A673 (cell line): ENCODE measurements around the gene GLIPR1. TPM values are rescaled to one million over a fixed set of nuclear protein-coding genes. Genes with fewer than 3 reads are reported as not detected.
"Not testable (repeated sequence)": the region's sequence is repeated elsewhere in the genome, so short reads cannot be mapped to it uniquely, and the experiment has no call there.

ENCODE experiments used
- BruUV-seq: library from RNA; stranded (reverse); fragments of 400-500 nt; replicated peaks from 2 replicates; lab custom pipeline; 2021; lab: Mats Ljungman, UMichigan
- CTCF ChIA-PET: fragments of 300-600 bp; sonication (Branson Sonifier 250); formaldehyde crosslinking; loops from one replicate; lab custom pipeline; 2022; ENCODE audit warnings: antibody characterized with exemption; lab: Charles Lee
- POLR2A ChIA-PET: fragments of 300-600 bp; sonication (Branson Sonifier 250); formaldehyde crosslinking; loops from one replicate; lab custom pipeline; 2022; ENCODE audit warnings: antibody characterized with exemption; ENCODE audit not compliant: low non-redundant PET; lab: Charles Lee
- DNase-seq: peaks from one replicate; pipeline ENCODE4 v3.0.0-alpha.2; 2015; ENCODE audit warnings: low spot score
- H3K27ac ChIP-seq: fragments of 200-600 bp; sonication (generic); 2 replicates; pipeline ENCODE4 v1.5.1; 2016; ENCODE audit warnings: mixed run types, low read depth, mild to moderate bottlenecking, mixed read lengths, antibody characterized with exemption, low read length; ENCODE audit not compliant: poor library complexity, severe bottlenecking
- H3K27me3 ChIP-seq: fragments of 200-600 bp; sonication (generic); replicated peaks from 2 replicates; pipeline ENCODE4 v1.6.1; 2017; ENCODE audit warnings: mixed run types, low read depth, mild to moderate bottlenecking, mixed read lengths, antibody characterized with exemption, low read length; ENCODE audit not compliant: insufficient read depth, poor library complexity
- H3K36me3 ChIP-seq: fragments of 200-600 bp; sonication (generic); 2 replicates; pipeline ENCODE4 v1.6.1; 2016; ENCODE audit warnings: mixed run types, mild to moderate bottlenecking, mixed read lengths, antibody characterized with exemption, low read length; ENCODE audit not compliant: insufficient read depth, poor library complexity, severe bottlenecking
- H3K4me1 ChIP-seq: fragments of 200-600 bp; sonication (generic); 2 replicates; pipeline ENCODE4 v1.6.1; 2017; ENCODE audit warnings: mixed run types, mild to moderate bottlenecking, mixed read lengths, antibody characterized with exemption, low read length; ENCODE audit not compliant: insufficient read depth, poor library complexity, severe bottlenecking
- H3K4me3 ChIP-seq: fragments of 200-600 bp; sonication (generic); 2 replicates; pipeline ENCODE4 v1.5.1; 2016; ENCODE audit warnings: low read depth, mixed run types, mild to moderate bottlenecking, mixed read lengths, low read length; ENCODE audit not compliant: poor library complexity, severe bottlenecking
- H3K9me3 ChIP-seq: fragments of 200-600 bp; sonication (generic); 2 replicates; pipeline ENCODE4 v1.6.1; 2016; ENCODE audit warnings: mixed run types, low read depth, mild to moderate bottlenecking, mixed read lengths, antibody characterized with exemption, low read length; ENCODE audit not compliant: poor library complexity, severe bottlenecking
- CTCF ChIP-seq: fragments of 300-800, 200-600 bp; sonication (generic); conservative IDR thresholded peaks from 2 replicates; pipeline ENCODE4 v1.5.1; 2017; ENCODE audit warnings: low read depth, mild to moderate bottlenecking, antibody characterized with exemption, low read length, moderate library complexity, mixed read lengths
- EZH2 ChIP-seq: fragments of 200-600 bp; sonication (generic); IDR thresholded peaks from 2 replicates; pipeline ENCODE4 v1.6.1; 2017; ENCODE audit warnings: borderline replicate concordance, low read depth, mild to moderate bottlenecking, mixed read lengths, antibody characterized with exemption, low read length; ENCODE audit not compliant: poor library complexity, severe bottlenecking
- intact Hi-C: fragments of 100-400 bp; cut with micrococcal nuclease; formaldehyde crosslinking; loops from one replicate; pipeline ENCODE4 v1.10.0; 2022; ENCODE audit not compliant: unreplicated experiment
- total RNA-seq: library from RNA; stranded (reverse); gene quantifications from 2 replicates; pipeline ENCODE4 v1.2.3, GENCODE V29; 2021

The GLIPR1 gene
- total RNA-seq, 1 experiment from 2014 or later, result 19.7 TPM

- no TSS peak for BruUV-seq
- peaks cover 28% of the 10 kb centered on the region for H3K4me1 ChIP-seq
- H3K27me3 ChIP-seq, result no peaks in the 10 kb centered on the region
- ChIA-PET CTCF (no interaction called here), POLR2A (no interaction called here)
- peak overlapping the region; percentile 28 for H3K4me3 ChIP-seq
- no peak for TF ChIP-seq EZH2
- no peak for TF ChIP-seq CTCF
- peak overlapping the region; percentile 65 for H3K27ac ChIP-seq
- H3K9me3 ChIP-seq, result no peaks in the 10 kb centered on the region
- no peak for DNase-seq
- no peaks in the 10 kb centered on the region for H3K36me3 ChIP-seq
- intact Hi-C loops, result loop anchor here (5.0 to 10.0 kb wide), 3 partner anchors 89 to 797 kb away; partner anchors contain the start of genes CAPS2, GLIPR1L1 and GLIPR1L2
Measured at GRCh38 chr12:75481774-75482173, 1.2 kb downstream of the GLIPR1 start.

GRCh38 chr12:75482646-75483045 lies 2.1 kb downstream of the GLIPR1 start:
- intact Hi-C loops, result loop anchor here (5.0 to 10.0 kb wide), 3 partner anchors 90 to 798 kb away; partner anchors contain the start of genes CAPS2, GLIPR1L1 and GLIPR1L2
- peak; percentile 43 for DNase-seq
- TF ChIP-seq CTCF (no peak), EZH2 (no peak)
- CTCF ChIA-PET, result no interaction called here
- Histone ChIP-seq H3K9me3 (no peaks in the 10 kb centered on the region), H3K36me3 (no peaks in the 10 kb centered on the region), H3K27me3 (no peaks in the 10 kb centered on the region), H3K27ac (peak overlapping the region; percentile 65), H3K4me1 (peaks cover 36% of the 10 kb centered on the region), H3K4me3 (no peak overlapping the region)
- POLR2A ChIA-PET, result no interaction called here
- no TSS peak for BruUV-seq

GRCh38 chr12:75483431-75483830 lies 2.9 kb downstream of the GLIPR1 start:
- intact Hi-C loops, result loop anchor here (5.0 to 10.0 kb wide), 3 partner anchors 91 to 799 kb away; partner anchors contain the start of genes CAPS2, GLIPR1L1 and GLIPR1L2
- no peak for TF ChIP-seq EZH2
- TF ChIP-seq CTCF, result no peak
- DNase-seq, result no peak
- H3K36me3 ChIP-seq, result no peaks in the 10 kb centered on the region
- no peaks in the 10 kb centered on the region for H3K9me3 ChIP-seq
- H3K27ac ChIP-seq, result no peak overlapping the region
- peaks cover 39% of the 10 kb centered on the region for H3K4me1 ChIP-seq
- no peak overlapping the region for H3K4me3 ChIP-seq
- ChIA-PET CTCF (interaction anchor here (0.7 to 0.9 kb wide), 2 partner anchors 86 to 554 kb away, joined by 3 to 4 read pairs; no protein-coding TSS in a partner anchor), POLR2A (no interaction called here)
- no TSS peak for BruUV-seq
- H3K27me3 ChIP-seq, result no peaks in the 10 kb centered on the region

- BruUV-seq, H3K27ac ChIP-seq, H3K36me3 ChIP-seq, H3K27me3 ChIP-seq, DNase-seq, H3K9me3 ChIP-seq, H3K4me3 ChIP-seq, POLR2A ChIA-PET: not testable (repeated sequence)
- peaks cover 39% of the 10 kb centered on the region for H3K4me1 ChIP-seq
- intact Hi-C loops, result loop anchor here (5.0 to 10.0 kb wide), 3 partner anchors 92 to 800 kb away; partner anchors contain the start of genes CAPS2, GLIPR1L1 and GLIPR1L2
- CTCF ChIA-PET, result interaction anchor here (2.0 kb wide), 1 partner anchor 150 kb away, joined by 5 read pairs; the partner anchor contains the start of gene GLIPR1L1
Measured at GRCh38 chr12:75484450-75484849, 3.9 kb downstream of the GLIPR1 start.
